ENCODE results near the gene FARS2. TPM values are rescaled to one million over a fixed set of nuclear protein-coding genes. Genes with fewer than 3 reads are reported as not detected.

Gene FARS2
- polyA plus RNA-seq, 4 donors, result 19.6 to 21.8 (median 20.5) TPM

DNA sequence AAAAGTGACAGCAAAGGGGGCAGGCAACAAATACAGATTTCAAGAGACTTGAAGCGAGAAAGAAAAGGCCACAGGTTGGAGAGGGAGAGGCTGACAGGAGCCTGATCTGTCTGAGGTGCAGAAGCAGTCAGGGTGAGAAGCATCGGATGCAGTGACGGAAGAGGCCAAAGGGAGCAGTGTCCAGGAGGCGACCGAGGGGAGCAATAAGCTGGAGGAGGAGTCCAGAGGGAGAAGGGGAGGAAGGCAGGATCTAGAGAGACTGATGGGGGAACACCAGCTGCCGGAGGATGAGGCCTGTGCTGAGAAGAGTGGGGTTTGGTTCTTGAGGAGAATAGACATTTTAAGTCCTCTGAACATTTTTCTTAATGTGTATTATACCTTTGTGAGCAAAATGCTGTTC lies 23.8 kb downstream of the FARS2 start:
- DNase-seq (ENCODE audit: low read depth in 4 of 4, low spot score in 3 of 4), result no peak

DNA sequence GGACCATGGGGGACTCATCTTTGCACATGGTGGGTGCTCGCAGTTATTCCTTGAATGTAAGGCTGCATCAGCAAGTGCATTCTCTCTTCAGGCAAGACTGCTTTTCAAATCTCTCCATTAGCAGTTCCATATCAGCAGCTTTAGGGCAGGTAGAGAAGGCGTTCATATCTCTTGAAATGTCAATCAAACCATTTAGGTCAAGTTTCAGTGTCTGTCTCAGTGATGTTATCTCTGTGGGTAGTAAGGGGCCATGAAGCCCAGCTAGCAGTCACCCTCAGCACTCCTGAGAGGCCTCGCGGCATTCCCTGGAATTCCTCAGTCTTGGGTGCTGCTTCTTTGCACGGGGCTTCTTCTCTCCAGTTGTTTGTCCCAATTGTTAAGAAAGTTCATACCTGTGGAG lies 24.2 kb downstream of the FARS2 start:
- DNase-seq (ENCODE audit: low read depth in 4 of 4, low spot score in 3 of 4), result no peak

DNA sequence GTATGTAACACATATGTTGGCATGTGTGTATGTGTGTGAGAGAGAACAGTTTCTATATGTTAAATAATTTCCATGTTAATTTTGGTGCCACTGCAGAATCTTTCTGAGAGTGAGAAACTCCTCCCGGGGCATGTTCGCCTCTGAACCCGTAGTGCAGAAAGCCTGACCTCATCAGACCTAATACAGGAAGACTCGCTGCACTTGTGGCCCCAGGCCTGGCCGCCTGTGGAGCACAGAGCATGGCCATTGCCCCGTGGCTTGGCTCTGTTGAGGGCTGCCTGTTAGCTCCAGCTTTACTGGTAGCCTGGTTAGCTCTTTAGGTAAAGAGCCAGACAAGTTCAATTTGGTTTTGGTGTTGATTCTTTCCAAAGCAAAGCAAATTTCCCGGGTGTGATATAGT lies 25.5 kb downstream of the FARS2 start:
- no peak for DNase-seq (ENCODE audit: low read depth in 4 of 4, low spot score in 3 of 4)

DNA sequence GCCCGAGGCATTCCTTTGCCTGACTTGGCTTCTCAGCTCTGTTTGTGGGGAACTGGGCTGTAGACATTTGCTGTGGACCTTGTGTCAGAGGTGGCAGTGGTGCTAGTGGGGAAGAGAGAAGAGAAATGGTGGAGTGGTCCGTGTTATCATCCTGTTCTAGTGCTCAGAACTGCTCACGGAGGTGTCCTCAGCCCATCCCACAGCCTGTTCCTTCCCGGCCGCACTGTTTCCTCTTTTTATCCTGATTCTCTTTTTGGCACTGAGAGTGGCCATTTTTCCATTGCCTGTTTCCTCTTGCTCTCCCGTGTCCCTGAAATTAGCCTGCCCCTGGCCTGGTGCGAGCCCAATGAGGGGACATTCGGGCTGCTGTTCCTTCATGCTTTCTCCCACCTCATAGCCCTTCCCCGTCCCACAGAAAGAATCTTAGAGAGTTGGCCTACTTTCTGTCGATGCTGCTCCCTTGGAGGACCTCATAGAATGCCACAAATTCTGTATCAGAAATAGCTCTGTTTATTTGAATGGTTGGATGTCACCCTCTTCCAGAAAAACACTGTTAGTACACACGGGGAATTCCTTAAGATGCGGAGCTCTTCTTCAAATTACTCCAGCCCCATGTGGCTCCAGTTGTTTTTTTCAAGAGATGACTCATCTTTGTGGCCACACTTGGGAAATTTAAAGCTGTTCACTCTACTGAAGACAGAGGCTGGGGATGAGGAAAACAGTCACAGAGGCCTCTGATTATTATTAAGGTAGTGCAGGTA lies 26.1 kb downstream of the FARS2 start:
- no peak for DNase-seq (ENCODE audit: low read depth in 4 of 4, low spot score in 3 of 4)

DNA sequence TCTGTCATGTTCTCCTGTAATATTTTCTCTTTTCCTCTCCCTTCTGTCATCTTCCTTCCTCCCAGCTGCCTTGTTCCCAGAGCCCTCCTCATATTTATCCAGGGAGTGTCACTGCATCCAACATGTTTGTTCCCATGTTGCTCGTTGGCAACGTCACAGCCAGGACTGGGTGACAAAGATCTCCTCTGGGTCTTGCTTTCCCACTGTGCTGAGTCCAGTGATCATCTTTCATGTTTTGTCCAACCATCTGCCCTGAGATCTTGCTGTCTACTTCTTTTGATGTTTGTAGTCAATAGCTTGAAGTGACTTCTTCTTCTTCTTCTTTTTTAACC lies 26.6 kb downstream of the FARS2 start:
- DNase-seq (ENCODE audit: low read depth in 4 of 4, low spot score in 3 of 4), result no peak

DNA sequence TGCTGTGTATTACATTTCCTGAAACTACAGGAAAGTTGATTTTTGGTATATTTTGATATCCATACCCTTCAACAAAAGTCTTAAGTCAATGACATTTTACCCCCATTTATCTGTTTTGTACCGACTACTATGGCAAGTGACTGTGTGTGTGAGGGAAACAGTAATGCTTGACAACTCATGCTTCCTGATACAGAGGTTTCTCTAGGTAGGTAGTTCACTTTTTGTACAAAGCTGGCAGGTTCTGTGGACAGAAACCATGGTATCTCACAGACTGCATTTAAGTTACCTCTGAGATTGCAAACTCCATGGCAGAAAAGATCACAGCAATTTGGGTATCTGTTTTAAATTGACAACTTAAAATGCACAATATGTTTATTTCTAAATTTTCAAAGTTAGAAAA lies 28.8 kb downstream of the FARS2 start:
- DNase-seq (ENCODE audit: low read depth in 4 of 4, low spot score in 3 of 4), result no peak

DNA sequence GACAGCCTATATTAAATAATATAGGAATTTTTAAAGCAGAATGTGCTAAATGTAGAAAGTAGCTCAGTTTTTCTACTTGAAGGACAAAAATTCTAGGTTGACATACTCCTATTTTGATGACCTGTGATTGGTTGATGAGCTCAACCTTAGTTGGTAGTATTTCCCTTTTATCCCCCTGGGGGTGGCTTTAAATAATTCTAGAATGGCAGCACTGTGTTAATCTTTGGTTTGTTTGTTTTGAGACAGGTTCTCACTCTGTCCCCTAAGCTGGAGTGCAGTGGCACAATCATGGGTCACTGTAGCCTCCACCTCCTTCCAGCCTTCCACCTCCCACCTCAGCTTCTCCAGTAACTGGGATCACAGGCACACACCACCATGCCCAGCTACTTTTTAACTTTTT lies 29.2 kb downstream of the FARS2 start:
- no peak for DNase-seq (ENCODE audit: low read depth in 4 of 4, low spot score in 3 of 4)

DNA sequence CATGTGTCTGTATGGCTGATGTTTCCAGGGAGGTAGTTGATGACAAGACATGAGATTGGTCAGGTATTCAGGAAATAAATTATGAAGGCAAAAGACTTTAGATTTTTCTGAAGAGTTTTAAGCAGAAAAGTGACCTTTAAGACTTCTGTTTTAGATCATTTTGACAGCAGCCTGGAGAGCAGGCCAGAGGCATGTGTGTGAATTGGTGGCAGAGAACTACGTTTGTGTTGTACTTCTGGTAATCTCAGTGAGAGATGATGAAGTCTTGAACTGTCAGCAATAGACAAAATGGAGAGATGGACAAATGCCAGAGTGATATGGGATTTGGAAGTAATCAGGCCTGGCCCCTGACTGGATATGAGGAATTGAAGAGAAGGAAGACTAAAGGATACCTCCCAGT lies 30.8 kb downstream of the FARS2 start:
- DNase-seq (ENCODE audit: low read depth in 4 of 4, low spot score in 3 of 4), result no peak

DNA sequence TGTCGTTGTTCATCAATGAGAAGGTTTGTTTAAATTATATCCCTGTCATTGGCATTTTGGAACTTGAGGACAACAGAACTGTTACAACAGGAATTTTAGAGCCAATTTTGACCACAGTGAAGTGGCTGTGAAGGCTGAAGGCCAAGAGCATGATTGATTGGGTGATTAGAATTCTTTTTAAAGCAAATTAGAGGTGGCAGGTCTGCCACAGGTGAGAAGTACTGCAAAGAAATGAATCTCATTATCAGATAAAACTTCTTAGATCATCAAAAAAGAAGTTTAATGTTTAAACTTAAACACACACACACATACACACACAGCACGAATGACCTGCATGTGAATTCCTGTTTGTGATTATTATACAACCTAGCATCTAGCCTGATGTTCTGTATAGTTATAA lies 32.4 kb downstream of the FARS2 start:
- DNase-seq (ENCODE audit: low read depth in 4 of 4, low spot score in 3 of 4), result no peak

DNA sequence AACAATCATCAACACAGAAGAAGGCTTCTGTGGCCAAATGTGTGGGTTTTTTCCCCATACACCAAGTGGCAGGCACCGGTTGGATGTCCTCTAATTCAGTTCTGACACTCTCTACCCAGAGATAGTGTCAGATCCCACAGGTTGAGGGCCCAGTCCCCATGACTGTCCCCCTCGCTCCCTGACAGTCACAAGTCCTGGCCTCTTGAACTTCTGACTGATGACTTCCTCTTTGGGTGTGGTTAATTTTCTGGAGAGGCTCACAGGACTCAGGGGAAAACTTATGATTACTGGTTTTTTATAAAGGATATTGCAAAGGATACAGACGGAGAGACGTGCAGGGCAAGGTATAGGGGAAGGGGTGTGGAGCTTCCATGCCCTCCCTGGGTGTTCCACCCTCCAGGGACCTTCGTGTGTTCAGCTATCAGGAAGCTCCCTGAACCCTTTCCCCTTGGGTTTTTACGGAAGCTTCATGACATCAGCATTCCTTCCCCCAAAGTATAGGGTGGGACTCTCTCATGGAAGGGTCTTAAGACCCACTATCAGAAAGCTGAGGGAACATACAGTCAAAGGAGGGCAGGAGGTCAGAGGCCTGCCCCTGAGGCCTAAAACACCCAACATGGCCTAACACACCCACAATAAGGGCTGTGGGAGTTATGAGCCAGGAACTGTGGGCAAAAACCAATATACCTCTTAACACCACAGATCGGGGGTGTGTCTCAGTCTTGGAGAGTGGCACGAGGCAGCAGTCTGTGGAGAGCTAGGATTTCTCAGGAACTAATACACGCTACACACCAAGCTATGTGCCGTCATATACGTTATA lies 33.3 kb downstream of the FARS2 start:
- DNase-seq (ENCODE audit: low read depth in 4 of 4, low spot score in 3 of 4), result no peak

DNA sequence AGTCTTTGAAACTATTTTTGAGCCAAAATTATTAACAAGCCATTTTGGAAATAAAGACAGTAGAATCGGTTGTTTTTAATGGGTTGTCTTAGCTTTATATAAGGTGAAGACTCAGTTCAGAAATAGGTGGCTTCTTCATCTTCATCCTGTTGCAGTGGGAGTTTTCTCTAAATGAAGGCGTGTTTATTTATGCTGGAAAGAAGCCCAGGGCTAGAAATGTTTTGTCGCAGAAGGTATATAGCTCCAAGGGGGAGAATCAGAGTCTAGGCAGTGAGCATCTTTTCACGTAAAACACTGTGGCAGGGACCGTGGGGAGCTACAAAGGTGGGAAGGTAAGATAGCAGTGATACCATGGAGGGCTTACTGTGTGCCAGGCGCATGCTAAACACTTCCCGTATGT lies 34.3 kb downstream of the FARS2 start:
- DNase-seq (ENCODE audit: low read depth in 4 of 4, low spot score in 3 of 4), result no peak

DNA sequence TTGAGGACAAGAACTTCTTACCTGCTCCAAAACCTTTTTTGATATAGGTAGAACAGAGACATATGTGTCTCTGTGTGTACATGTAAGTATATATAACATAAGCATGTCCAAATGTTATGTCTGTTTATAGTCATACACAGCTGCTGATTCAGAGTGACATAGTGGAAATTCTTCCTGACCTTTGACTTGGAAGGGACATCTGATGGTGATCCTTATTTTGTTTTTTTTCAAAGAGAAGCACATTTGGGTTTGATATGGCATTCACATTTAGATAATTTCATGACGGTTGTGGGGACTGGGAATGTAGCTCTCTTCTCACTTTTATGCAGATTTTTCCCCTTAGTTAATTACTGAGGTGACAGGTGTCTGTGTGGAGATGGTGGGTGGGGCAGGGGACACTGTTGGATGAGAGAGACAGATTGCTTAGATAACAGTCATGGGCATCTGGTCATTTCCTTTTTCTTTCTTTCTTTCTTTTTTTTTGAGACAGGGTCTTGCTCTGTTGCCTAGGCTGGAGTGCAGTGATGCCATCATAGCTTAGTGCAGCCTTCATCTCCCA lies 39.0 kb downstream of the FARS2 start:
- DNase-seq (ENCODE audit: low read depth in 4 of 4, low spot score in 3 of 4), result no peak

DNA sequence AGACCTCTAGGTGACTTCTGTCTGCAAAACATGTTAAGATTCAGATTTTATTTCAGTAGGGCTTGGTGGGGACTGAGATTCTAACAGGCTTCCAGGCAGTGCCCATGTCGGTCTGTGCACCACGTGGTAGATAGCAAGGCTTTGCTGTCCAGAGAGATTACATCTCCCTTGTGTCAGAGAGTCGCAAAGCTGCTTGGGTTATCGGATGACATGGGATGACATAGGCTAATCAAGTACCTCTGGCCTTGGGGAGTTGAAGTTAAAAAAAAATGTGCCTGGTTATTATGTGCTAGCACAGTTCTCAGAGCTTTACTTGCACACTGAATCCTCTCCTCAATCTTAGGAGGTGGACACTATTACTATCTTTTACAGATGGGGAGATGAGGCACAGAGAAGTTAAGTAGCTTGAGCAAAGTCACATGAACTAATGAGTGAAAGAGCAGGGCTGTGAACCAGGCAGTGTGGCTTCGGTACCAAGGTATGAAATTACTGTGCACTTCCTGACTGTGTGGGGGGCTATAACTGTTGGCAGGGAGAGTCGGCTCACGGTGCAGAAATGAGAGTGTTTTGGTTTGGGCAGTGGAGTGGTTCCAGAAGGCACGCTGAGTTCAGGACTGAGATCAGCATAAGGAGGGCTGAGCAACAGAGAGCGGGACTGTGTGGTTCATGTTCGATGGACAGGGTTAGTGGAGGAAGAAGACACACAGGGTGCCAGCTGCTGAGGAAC lies 41.1 kb downstream of the FARS2 start:
- no peak for DNase-seq (ENCODE audit: low read depth in 4 of 4, low spot score in 3 of 4)

DNA sequence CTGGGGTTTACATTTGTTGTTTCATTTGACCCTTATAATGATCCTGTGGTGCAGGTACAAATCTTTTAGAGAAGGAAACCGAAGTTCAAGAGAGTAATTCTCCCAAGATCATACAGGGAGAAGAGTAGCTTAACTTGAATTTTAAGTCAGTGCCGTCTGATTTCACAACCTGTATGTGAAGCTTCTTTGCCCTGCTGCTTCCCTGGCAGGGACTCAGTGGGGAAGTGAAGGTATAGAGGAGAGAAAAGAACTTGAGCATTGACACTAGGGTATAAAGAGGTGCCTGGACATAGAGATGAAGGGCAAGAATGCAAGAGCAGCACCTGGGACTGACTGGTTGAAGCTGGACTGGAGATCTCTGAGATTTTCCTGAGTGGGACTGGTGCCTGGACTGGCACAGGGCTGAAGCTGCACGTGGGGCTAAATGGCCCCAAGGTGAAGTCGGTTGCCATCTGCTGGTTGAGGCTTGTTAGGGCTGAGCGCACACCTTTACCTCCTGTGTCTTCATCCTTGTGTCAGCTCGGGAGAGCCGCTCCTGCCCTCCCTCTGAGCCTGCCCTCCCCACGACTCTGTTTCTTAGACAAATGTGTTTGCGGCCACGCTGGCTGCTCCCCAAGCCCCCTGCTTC lies 41.8 kb downstream of the FARS2 start:
- no peak for DNase-seq (ENCODE audit: low read depth in 4 of 4, low spot score in 3 of 4)

DNA sequence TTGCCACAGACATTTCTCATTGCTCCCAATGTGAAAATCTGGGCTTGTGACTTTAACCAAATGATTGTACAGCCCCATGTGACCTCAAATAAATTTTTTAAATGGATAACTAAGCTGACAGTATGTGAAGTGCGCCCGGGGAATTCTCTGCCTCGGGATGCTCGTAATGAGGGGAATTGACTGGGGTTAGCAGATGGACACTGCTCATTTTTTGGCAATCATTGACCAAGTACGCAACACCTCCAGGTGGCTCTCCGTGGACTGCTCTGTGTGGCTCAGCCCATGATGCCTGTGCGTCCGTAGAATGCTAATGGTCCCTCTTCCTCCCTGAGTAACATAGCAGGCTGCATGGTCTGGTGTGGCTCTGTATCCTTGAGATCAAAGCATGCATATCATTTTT lies 42.4 kb downstream of the FARS2 start:
- DNase-seq (ENCODE audit: low read depth in 4 of 4, low spot score in 3 of 4), result no peak

DNA sequence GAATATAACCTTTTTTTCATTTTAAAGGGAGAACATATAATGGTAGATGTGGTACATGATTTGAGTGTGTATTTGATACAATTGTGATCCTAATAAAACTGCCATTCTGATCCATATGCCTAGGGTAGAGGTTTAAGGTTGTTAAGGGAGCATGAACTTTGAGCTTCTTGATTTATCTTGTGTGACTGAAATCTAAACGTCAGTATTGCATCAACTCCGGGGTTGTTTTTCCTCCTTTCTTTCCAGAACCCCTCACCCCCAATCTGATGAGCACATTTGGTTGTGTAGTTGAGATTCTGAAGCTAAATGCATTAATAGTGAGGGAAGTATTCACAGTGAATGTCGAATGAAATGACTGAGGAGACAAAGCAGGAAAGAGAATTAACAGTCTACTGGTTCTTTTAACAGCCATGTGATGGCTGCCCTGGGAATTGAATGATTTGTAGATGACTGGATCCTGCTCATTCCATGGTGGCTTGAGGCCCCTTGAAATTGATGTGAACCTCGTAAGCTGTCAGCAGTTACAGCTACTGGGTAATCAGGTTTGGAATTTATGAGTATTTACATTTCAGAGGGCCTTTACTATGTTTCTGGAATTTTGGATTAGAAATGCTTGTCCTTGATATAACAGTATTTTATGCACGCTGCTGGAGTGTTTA lies 44.8 kb downstream of the FARS2 start:
- no peak for DNase-seq (ENCODE audit: low read depth in 4 of 4, low spot score in 3 of 4)

DNA sequence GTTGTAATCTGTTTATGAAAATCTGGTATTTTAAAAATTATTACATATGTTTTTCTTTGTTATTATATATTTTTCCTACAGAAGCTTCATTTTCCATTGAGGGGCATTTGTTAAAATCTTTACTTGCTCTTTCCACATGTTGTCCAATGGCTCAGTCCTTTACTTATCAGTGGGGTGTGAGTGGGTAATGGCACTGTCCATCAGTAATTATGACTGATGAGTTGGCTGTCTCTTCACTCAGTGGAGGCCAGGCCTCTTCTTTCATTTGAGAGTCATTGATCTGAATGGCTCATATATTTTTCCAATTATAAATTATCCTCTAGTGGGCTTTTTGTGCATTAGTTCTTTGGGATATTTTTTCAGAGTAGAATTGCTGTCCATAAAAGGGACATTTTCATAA lies 45.7 kb downstream of the FARS2 start:
- DNase-seq (ENCODE audit: low read depth in 4 of 4, low spot score in 3 of 4), result no peak

DNA sequence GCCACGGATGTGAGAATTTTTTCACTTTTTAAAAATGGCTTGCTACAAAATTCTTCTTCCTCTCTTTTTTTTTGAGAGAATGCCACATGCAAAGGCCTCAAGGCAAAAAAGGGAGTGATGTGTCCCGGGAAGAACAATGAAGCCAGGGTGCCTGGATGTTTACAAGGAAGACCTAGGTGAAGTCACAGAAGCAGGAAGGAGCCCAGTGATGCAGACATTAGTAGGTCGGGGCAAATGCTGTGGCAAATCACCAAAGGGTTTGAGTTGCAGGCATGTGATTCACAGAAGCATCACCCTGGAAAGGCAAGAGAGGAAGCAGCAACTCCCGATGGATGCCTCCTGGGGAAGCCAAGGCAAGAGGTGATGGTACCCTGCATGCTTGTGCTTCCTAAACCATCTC lies 46.8 kb downstream of the FARS2 start:
- DNase-seq (ENCODE audit: low read depth in 4 of 4, low spot score in 3 of 4), result no peak

DNA sequence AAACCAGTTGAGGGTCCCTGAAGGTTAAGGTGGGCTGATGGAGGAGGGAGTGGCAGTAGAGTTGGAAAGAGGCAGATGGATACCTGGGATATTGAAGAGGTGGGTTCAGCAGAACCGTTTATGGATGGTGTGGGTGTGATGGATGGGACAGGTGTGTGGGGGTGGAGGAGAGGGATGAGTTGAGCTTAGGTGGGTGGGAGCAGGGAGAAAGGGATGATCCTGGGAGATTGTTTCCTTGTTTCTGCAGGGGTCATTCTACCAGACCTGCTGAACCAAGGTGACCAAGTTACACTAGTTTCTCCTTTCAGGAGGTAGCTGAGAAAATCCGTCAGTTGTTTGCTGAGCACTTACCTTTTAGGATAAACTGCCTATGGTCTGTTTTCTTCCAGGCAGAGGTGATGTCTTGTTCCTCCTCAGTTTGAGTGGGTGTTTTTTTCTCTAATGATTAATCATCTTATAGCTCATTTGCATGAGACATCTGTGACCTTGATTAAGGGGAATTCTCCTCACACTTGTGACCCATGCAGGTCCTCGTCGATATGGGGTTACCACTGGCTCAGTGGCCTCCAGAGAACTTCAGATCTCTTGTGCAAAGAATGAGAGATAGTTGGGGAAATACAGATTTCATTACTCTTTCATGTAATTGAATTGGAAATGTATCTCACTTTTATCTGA lies 53.0 kb downstream of the FARS2 start:
- no peak for DNase-seq (ENCODE audit: low read depth in 4 of 4, low spot score in 3 of 4)

DNA sequence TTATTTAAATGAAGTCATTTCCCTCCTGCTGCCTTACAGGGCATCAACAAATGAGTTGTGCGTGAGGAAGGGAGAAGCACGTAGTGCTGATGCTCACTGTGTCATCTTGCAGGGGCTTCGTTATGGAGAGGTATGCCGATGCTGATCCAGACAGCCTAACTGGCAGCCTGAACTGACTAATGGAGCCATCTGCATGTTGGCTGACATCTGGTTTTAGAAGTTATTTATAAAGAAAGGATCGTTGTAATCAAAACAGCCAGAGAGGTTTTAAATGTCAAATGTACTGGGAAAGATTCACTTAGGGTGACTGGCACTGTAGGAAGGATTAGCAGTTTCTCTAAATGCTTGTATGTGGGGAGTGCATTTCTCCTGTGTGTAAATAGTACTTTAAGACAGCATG lies 54.6 kb downstream of the FARS2 start:
- DNase-seq (ENCODE audit: low read depth in 4 of 4, low spot score in 3 of 4), result no peak
